Gastrocnemius medialis (tissue), 4 donors: Measurements from ENCODE around the gene LRMDA. TPM values are rescaled to one million over a fixed set of nuclear protein-coding genes. Genes with fewer than 3 reads are reported as not detected.

ENCODE experiments used
- ATAC-seq, 2 donors: fragments of 150-250 bp; one replicate each; pipeline ENCODE4 v1.9.1; 2016
- DNase-seq, 2 donors: peaks; one replicate each; pipeline ENCODE4 v3.0.0-alpha.2; 2019
- H3K27ac ChIP-seq, 4 donors: fragments of 200-600 bp; sonication (generic); 1 replicate in 1 of 4; 2 replicates in 3 of 4; pipeline ENCODE4 v1.5.1; 2016 to 2018; ENCODE audit warnings: mild to moderate bottlenecking in 2 of 4, moderate library complexity in 1 of 4
- H3K27me3 ChIP-seq, 3 donors: fragments of 200-600 bp; sonication (generic) in 2 of 3; 1 replicate in 1 of 3; 2 replicates in 2 of 3; pipeline versions ENCODE4 v1.5.1 to v1.6.0; 2016 to 2019; ENCODE audit warnings: mild to moderate bottlenecking in 1 of 3, moderate library complexity in 1 of 3
- H3K36me3 ChIP-seq, 2 donors: fragments of 200-600 bp; sonication (generic) in 1 of 2; one replicate each; pipeline ENCODE4 v1.5.1; 2017 to 2018
- H3K4me1 ChIP-seq, 2 donors: fragments of 200-600 bp; sonication (generic) in 1 of 2; one replicate each; pipeline ENCODE4 v1.5.1; 2016 to 2017; ENCODE audit warnings: mild to moderate bottlenecking in 2 of 2
- H3K4me3 ChIP-seq, 4 donors: fragments of 200-600 bp; sonication (generic) in 3 of 4; 1 replicate in 1 of 4; 2 replicates in 3 of 4; pipeline ENCODE4 v1.5.1; 2016 to 2019; ENCODE audit warnings: mild to moderate bottlenecking in 2 of 4
- H3K9me3 ChIP-seq, 3 donors: fragments of 200-600 bp; sonication (generic) in 2 of 3; 1 replicate in 1 of 3; 2 replicates in 2 of 3; pipeline ENCODE4 v1.5.1; 2016 to 2019
- CTCF ChIP-seq, 5 experiments: fragments of 450-650 bp in 3 of 5; fragments of 200-600 bp in 2 of 5; sonication (generic) in 2 of 5; IDR thresholded peaks in 4 of 5; conservative IDR thresholded peaks in 1 of 5; 1 replicate in 4 of 5; 2 replicates in 1 of 5; pipeline ENCODE4 v1.5.1; 2016 to 2019; ENCODE audit warnings: antibody characterized with exemption in 5 of 5, mild to moderate bottlenecking in 3 of 5, moderate library complexity in 3 of 5
- POLR2A ChIP-seq, 2 donors: fragments of 450-650 bp; IDR thresholded peaks; one replicate each; pipeline ENCODE4 v1.6.1; 2017; ENCODE audit warnings: antibody characterized with exemption in 2 of 2, mild to moderate bottlenecking in 2 of 2, moderate library complexity in 2 of 2
- in situ Hi-C, 4 donors: fragments of 200-750 bp; cut with MboI; loops; one replicate each; pipeline versions ENCODE4 v1.15.0 to v1.8.0; 2017; ENCODE audit warnings: low sequenced_read_pairs in 4 of 4
- intact Hi-C: fragments of 100-400 bp; cut with DNase I; formaldehyde crosslinking; loops from one replicate; pipeline ENCODE4 v1.15.1; 2023; ENCODE audit warnings: low total_unique reads
- total RNA-seq, 4 donors: library from RNA; depleted of rRNA; stranded (reverse); fragments of >200 nt; gene quantifications; one replicate each; pipeline versions ENCODE4 v1.1.0 to v1.2.3, GENCODE V29; 2016

LRMDA gene
- total RNA-seq, 4 donors from 2014 or later = 0.80 to 4.5 (median 1.4) TPM

GRCh38 chr10:76301211-76301610 lies 869.8 kb downstream of the LRMDA start:
- H3K9me3 ChIP-seq = no peaks in the 10 kb centered on the region
- DNase-seq = no peak
- no peak overlapping the region for H3K27ac ChIP-seq
- TF ChIP-seq CTCF (IDR thresholded peaks at IDR 0.05 in 4 of 5, conservative IDR thresholded peaks at IDR 0.05 in 1 of 5) = no peak
- no peak for TF ChIP-seq POLR2A (IDR thresholded peaks at IDR 0.05)
- H3K4me1 ChIP-seq = peaks cover 0 to 4% of the 10 kb centered on the region in 2 donors
- in situ Hi-C loops = loop anchor here in 1 of 4 donors (25.0 kb wide), 1 partner anchor 914 kb away; no protein-coding TSS in a partner anchor
- H3K27me3 ChIP-seq = no peaks in the 10 kb centered on the region
- H3K4me3 ChIP-seq = no peak overlapping the region
- intact Hi-C loops = loop anchor here (5.0 kb wide), 1 partner anchor 904 kb away; no protein-coding TSS in a partner anchor
- ATAC-seq = no peak
- H3K36me3 ChIP-seq = no peaks in the 10 kb centered on the region

GRCh38 chr10:76301950-76302349 lies 870.5 kb downstream of the LRMDA start:
- H3K36me3 ChIP-seq = no peaks in the 10 kb centered on the region
- no peak for ATAC-seq
- in situ Hi-C loops = loop anchor here in 1 of 4 donors (25.0 kb wide), 1 partner anchor 915 kb away; no protein-coding TSS in a partner anchor

GRCh38 chr10:76302481-76302880 lies 871.1 kb downstream of the LRMDA start:
- in situ Hi-C loops (loop anchor here in 1 of 4 donors (25.0 kb wide), 1 partner anchor 915 kb away; no protein-coding TSS in a partner anchor), intact Hi-C loops (loop anchor here (5.0 kb wide), 1 partner anchor 905 kb away; no protein-coding TSS in a partner anchor)
- Histone ChIP-seq H3K4me3 (no peak overlapping the region), H3K27me3 (no peaks in the 10 kb centered on the region), H3K9me3 (no peaks in the 10 kb centered on the region), H3K4me1 (peaks cover 0 to 4% of the 10 kb centered on the region in 2 donors), H3K36me3 (no peaks in the 10 kb centered on the region), H3K27ac (no peak overlapping the region)
- TF ChIP-seq CTCF (IDR thresholded peaks at IDR 0.05 in 4 of 5, conservative IDR thresholded peaks at IDR 0.05 in 1 of 5) (no peak), POLR2A (IDR thresholded peaks at IDR 0.05) (no peak)
- ATAC-seq (no peak), DNase-seq (no peak)

More at GRCh38 chr10:76301950-76302349, 870.5 kb downstream of the LRMDA start:
- Histone ChIP-seq H3K4me1 (peaks cover 0 to 4% of the 10 kb centered on the region in 2 donors), H3K27ac (no peak overlapping the region), H3K4me3 (no peak overlapping the region), H3K9me3 (no peaks in the 10 kb centered on the region), H3K27me3 (no peaks in the 10 kb centered on the region)
- TF ChIP-seq POLR2A (IDR thresholded peaks at IDR 0.05) (no peak), CTCF (IDR thresholded peaks at IDR 0.05 in 4 of 5, conservative IDR thresholded peaks at IDR 0.05 in 1 of 5) (no peak)
- intact Hi-C loops = loop anchor here (5.0 kb wide), 1 partner anchor 905 kb away; no protein-coding TSS in a partner anchor
- DNase-seq = no peak

GRCh38 chr10:76302961-76303630 lies 871.7 kb downstream of the LRMDA start:
- Histone ChIP-seq H3K27me3 (no peaks in the 10 kb centered on the region), H3K27ac (no peak overlapping the region), H3K9me3 (no peaks in the 10 kb centered on the region), H3K4me1 (peaks cover 0 to 4% of the 10 kb centered on the region in 2 donors), H3K4me3 (no peak overlapping the region), H3K36me3 (no peaks in the 10 kb centered on the region)
- intact Hi-C loops (loop anchor here (5.0 kb wide), 1 partner anchor 906 kb away; no protein-coding TSS in a partner anchor), in situ Hi-C loops (loop anchor here in 1 of 4 donors (25.0 kb wide), 1 partner anchor 916 kb away; no protein-coding TSS in a partner anchor)
- ATAC-seq (no peak), DNase-seq (no peak)
- no peak for TF ChIP-seq CTCF (IDR thresholded peaks at IDR 0.05 in 4 of 5, conservative IDR thresholded peaks at IDR 0.05 in 1 of 5)
- no peak for TF ChIP-seq POLR2A (IDR thresholded peaks at IDR 0.05)
